Stimulated activated naive CD8-positive, alpha-beta T cell treated with anti-CD3 and anti-CD28 coated beads, Interleukin-15, amount 100 ng/mL, for 72 hours (primary cell): ENCODE measurements around the gene SDC3.
"Not testable (repeated sequence)": the region's sequence is repeated elsewhere in the genome, so short reads cannot be mapped to it uniquely, and the experiment has no call there.

Experiments used
- ATAC-seq: fragments of 150-1000 bp; cut with Tn5 transposase; 2 replicates; pipeline ENCODE4 v1.10.0; 2021; ENCODE audit warnings: mild to moderate bottlenecking, moderate library complexity
- DNase-seq, 2 donors: peaks; one replicate each; pipeline ENCODE4 v3.0.0; 2021 to 2022
- H3K27ac Mint-ChIP-seq, 2 donors: one replicate each; pipeline ENCODE4 v1.8.0; 2022; ENCODE audit warnings: mild to moderate bottlenecking in 2 of 2, mixed read lengths in 2 of 2, moderate library complexity in 2 of 2
- H3K27me3 Mint-ChIP-seq: one replicate; pipeline ENCODE4 v1.8.0; 2022; ENCODE audit warnings: mixed read lengths
- H3K4me1 Mint-ChIP-seq: one replicate; pipeline ENCODE4 v1.8.0; 2022; ENCODE audit warnings: mild to moderate bottlenecking, mixed read lengths
- H3K4me3 Mint-ChIP-seq, 2 donors: one replicate each; pipeline ENCODE4 v1.8.0; 2022; ENCODE audit warnings: mild to moderate bottlenecking in 2 of 2, mixed read lengths in 2 of 2, moderate library complexity in 1 of 2
- H3K9me3 Mint-ChIP-seq, 2 donors: one replicate each; pipeline ENCODE4 v1.8.0; 2022; ENCODE audit warnings: mixed read lengths in 2 of 2

SDC3 gene

GRCh38 chr1:30908696-30909364, at the start of gene SDC3:
Gene SDC3 (minus strand): TSS chr1:30908758. CDS start chr1:30908586, 172 bp downstream.
- Mint-ChIP-seq H3K9me3 (no peaks in the 10 kb centered on the region), H3K4me3 (peak within 1 kb of the TSS; percentile 83 to 87), H3K27me3 (peaks cover 67% of the 10 kb centered on the region), H3K4me1 (peaks cover 27% of the 10 kb centered on the region), H3K27ac (peak within 1 kb of the TSS; percentile 49 to 88)
- ATAC-seq (peak; percentile 51), DNase-seq (no peak)

GRCh38 chr1:30957560-30958222, 49.1 kb upstream of the SDC3 start:
- no peak overlapping the region for H3K27ac Mint-ChIP-seq
- no peak overlapping the region for H3K4me3 Mint-ChIP-seq
- ATAC-seq (no peak), DNase-seq (no peak)
- H3K4me1 Mint-ChIP-seq = peaks cover 24% of the 10 kb centered on the region
- H3K9me3 Mint-ChIP-seq = no peaks in the 10 kb centered on the region
- H3K27me3 Mint-ChIP-seq = no peaks in the 10 kb centered on the region

- peaks cover 29% of the 10 kb centered on the region for H3K4me1 Mint-ChIP-seq
- ATAC-seq (no peak), DNase-seq (no peak)
- H3K9me3 Mint-ChIP-seq = no peaks in the 10 kb centered on the region
- H3K4me3 Mint-ChIP-seq = no peak overlapping the region
- H3K27ac Mint-ChIP-seq = peak overlapping the region in 1 of 2 donors; percentile 12
- no peaks in the 10 kb centered on the region for H3K27me3 Mint-ChIP-seq
Measured at GRCh38 chr1:30955448-30956015, 47.0 kb upstream of the SDC3 start.

GRCh38 chr1:30953685-30954084, 45.1 kb upstream of the SDC3 start:
- H3K9me3 Mint-ChIP-seq = no peaks in the 10 kb centered on the region
- no peak for DNase-seq
- no peak for ATAC-seq
- no peaks in the 10 kb centered on the region for H3K27me3 Mint-ChIP-seq
- no peak overlapping the region for H3K27ac Mint-ChIP-seq
- H3K4me3 Mint-ChIP-seq = no peak overlapping the region
- H3K4me1 Mint-ChIP-seq = peaks cover 16% of the 10 kb centered on the region

- Mint-ChIP-seq H3K9me3 (no peaks in the 10 kb centered on the region), H3K4me1 (peaks cover 9% of the 10 kb centered on the region), H3K4me3 (no peak overlapping the region), H3K27me3 (no peaks in the 10 kb centered on the region), H3K27ac (peak overlapping the region in 1 of 2 donors; percentile 80)
- ATAC-seq (no peak), DNase-seq (no peak)
Measured at GRCh38 chr1:30952098-30952497, 43.5 kb upstream of the SDC3 start.

GRCh38 chr1:30950700-30951099, 42.1 kb upstream of the SDC3 start:
- ATAC-seq (no peak), DNase-seq (no peak)
- Mint-ChIP-seq H3K4me1 (peaks cover 9% of the 10 kb centered on the region), H3K27ac (no peak overlapping the region), H3K4me3 (no peak overlapping the region), H3K27me3 (no peaks in the 10 kb centered on the region), H3K9me3 (no peaks in the 10 kb centered on the region)

GRCh38 chr1:30950053-30950452, 41.5 kb upstream of the SDC3 start:
- Mint-ChIP-seq H3K4me1 (peaks cover 9% of the 10 kb centered on the region), H3K4me3 (no peak overlapping the region), H3K9me3 (no peaks in the 10 kb centered on the region), H3K27me3 (no peaks in the 10 kb centered on the region), H3K27ac (no peak overlapping the region)
- DNase-seq (no peak), ATAC-seq (no peak)

GRCh38 chr1:30949487-30949838, 40.9 kb upstream of the SDC3 start:
- H3K4me3 Mint-ChIP-seq, DNase-seq, H3K4me1 Mint-ChIP-seq, H3K27ac Mint-ChIP-seq, H3K9me3 Mint-ChIP-seq, ATAC-seq, H3K27me3 Mint-ChIP-seq: not testable (repeated sequence)

GRCh38 chr1:30948813-30949486, 40.4 kb upstream of the SDC3 start:
- not testable (repeated sequence) for H3K27me3 Mint-ChIP-seq, DNase-seq, H3K4me1 Mint-ChIP-seq, ATAC-seq, H3K9me3 Mint-ChIP-seq, H3K4me3 Mint-ChIP-seq
- peak overlapping the region in 1 of 2 donors; percentile 15 for H3K27ac Mint-ChIP-seq

- H3K9me3 Mint-ChIP-seq = no peaks in the 10 kb centered on the region
- ATAC-seq = no peak
- DNase-seq = no peak
- H3K4me1 Mint-ChIP-seq = peaks cover 9% of the 10 kb centered on the region
- H3K27me3 Mint-ChIP-seq = no peaks in the 10 kb centered on the region
- H3K4me3 Mint-ChIP-seq = no peak overlapping the region
- peak overlapping the region in 1 of 2 donors; percentile 15 for H3K27ac Mint-ChIP-seq
Measured at GRCh38 chr1:30948278-30948677, 39.7 kb upstream of the SDC3 start.

GRCh38 chr1:30947212-30947611, 38.7 kb upstream of the SDC3 start:
- ATAC-seq (no peak), DNase-seq (no peak)
- Mint-ChIP-seq H3K4me3 (no peak overlapping the region), H3K4me1 (peaks cover 6% of the 10 kb centered on the region), H3K9me3 (no peaks in the 10 kb centered on the region), H3K27me3 (no peaks in the 10 kb centered on the region), H3K27ac (no peak overlapping the region)

- H3K27me3 Mint-ChIP-seq = no peaks in the 10 kb centered on the region
- no peaks in the 10 kb centered on the region for H3K9me3 Mint-ChIP-seq
- H3K27ac Mint-ChIP-seq = peak overlapping the region in 1 of 2 donors; percentile 76
- H3K4me3 Mint-ChIP-seq = no peak overlapping the region
- H3K4me1 Mint-ChIP-seq = no peaks in the 10 kb centered on the region
- no peak for ATAC-seq
- no peak for DNase-seq
Measured at GRCh38 chr1:30942326-30942963, 33.9 kb upstream of the SDC3 start.

- Mint-ChIP-seq H3K4me1 (no peaks in the 10 kb centered on the region), H3K4me3 (no peak overlapping the region), H3K27me3 (no peaks in the 10 kb centered on the region), H3K27ac (no peak overlapping the region), H3K9me3 (no peaks in the 10 kb centered on the region)
- DNase-seq = no peak
- no peak for ATAC-seq
Measured at GRCh38 chr1:30940541-30940940, 32.0 kb upstream of the SDC3 start.

GRCh38 chr1:30936541-30937171, 28.1 kb upstream of the SDC3 start:
- ATAC-seq (no peak), DNase-seq (no peak)
- Mint-ChIP-seq H3K27me3 (no peaks in the 10 kb centered on the region), H3K27ac (no peak overlapping the region), H3K4me1 (no peaks in the 10 kb centered on the region), H3K4me3 (no peak overlapping the region), H3K9me3 (no peaks in the 10 kb centered on the region)

GRCh38 chr1:30935758-30936157, 27.2 kb upstream of the SDC3 start:
- not testable (repeated sequence) for H3K9me3 Mint-ChIP-seq, H3K27ac Mint-ChIP-seq

More at GRCh38 chr1:30935758-30936157, 27.2 kb upstream of the SDC3 start:
- H3K4me1 Mint-ChIP-seq, H3K27me3 Mint-ChIP-seq, DNase-seq, H3K4me3 Mint-ChIP-seq, ATAC-seq: not testable (repeated sequence)
